H9 (cell line): ENCODE results near the gene TSSK2. TPM values are rescaled to one million over a fixed set of nuclear protein-coding genes. Genes with fewer than 3 reads are reported as not detected.

Source experiments
- DNase-seq: peaks from one replicate; pipeline ENCODE4 v3.0.0-alpha.2; 2017
- H2AFZ ChIP-seq: one replicate; pipeline ENCODE4 v1.6.1; 2013; ENCODE audit warnings: mild to moderate bottlenecking, low read length, control low read depth, moderate library complexity
- H2AK5ac ChIP-seq: 2 replicates; pipeline ENCODE4 v1.6.1; 2013; ENCODE audit warnings: low read length, control low read depth, mixed read lengths; ENCODE audit not compliant: insufficient read length
- H2BK120ac ChIP-seq: one replicate; pipeline ENCODE4 v1.6.1; 2013; ENCODE audit warnings: low read depth, mild to moderate bottlenecking, low read length, control low read depth, inconsistent platforms; ENCODE audit not compliant: poor library complexity, severe bottlenecking
- H2BK12ac ChIP-seq: 2 replicates; pipeline ENCODE4 v1.6.1; 2013; ENCODE audit warnings: low read length, control low read depth, mixed read lengths, low read depth; ENCODE audit not compliant: insufficient read length
- H2BK15ac ChIP-seq: 2 replicates; pipeline ENCODE4 v1.6.1; 2013; ENCODE audit warnings: low read depth, low read length, control low read depth
- H2BK20ac ChIP-seq: one replicate; pipeline ENCODE4 v1.6.1; 2013; ENCODE audit warnings: low read depth, mild to moderate bottlenecking, low read length, control low read depth, inconsistent platforms; ENCODE audit not compliant: poor library complexity, severe bottlenecking
- H2BK5ac ChIP-seq: 2 replicates; pipeline ENCODE4 v1.6.1; 2013; ENCODE audit warnings: low read length, control low read depth, mixed read lengths; ENCODE audit not compliant: insufficient read length
- H3K14ac ChIP-seq: 2 replicates; pipeline ENCODE4 v1.6.1; 2013; ENCODE audit warnings: low read length, control low read depth; ENCODE audit not compliant: insufficient read depth
- H3K18ac ChIP-seq: 2 replicates; pipeline ENCODE4 v1.6.1; 2013; ENCODE audit warnings: low read depth, mild to moderate bottlenecking, mixed read lengths, low read length, control low read depth; ENCODE audit not compliant: insufficient read length
- H3K23ac ChIP-seq: 2 replicates; pipeline ENCODE4 v1.6.1; 2013; ENCODE audit warnings: low read length, control low read depth, mixed read lengths, low read depth; ENCODE audit not compliant: insufficient read length
- H3K23me2 ChIP-seq: 2 replicates; pipeline ENCODE4 v1.6.1; 2013; ENCODE audit warnings: low read depth, mild to moderate bottlenecking, mixed read lengths, low read length, control low read depth; ENCODE audit not compliant: insufficient read length, poor library complexity, severe bottlenecking
- H3K27ac ChIP-seq: 2 replicates; pipeline ENCODE4 v1.5.1; 2013; ENCODE audit warnings: low read length, control low read depth, mixed read lengths, low read depth; ENCODE audit not compliant: insufficient read length
- H3K27me3 ChIP-seq: 2 replicates; pipeline ENCODE4 v1.6.1; 2013; ENCODE audit warnings: low read length, control low read depth, inconsistent platforms; ENCODE audit not compliant: insufficient read depth
- H3K4ac ChIP-seq: 2 replicates; pipeline ENCODE4 v1.6.1; 2013; ENCODE audit warnings: low read depth, mild to moderate bottlenecking, control low read depth, inconsistent platforms, low read length, moderate library complexity
- H3K4me1 ChIP-seq: 2 replicates; pipeline ENCODE4 v1.6.1; 2013; ENCODE audit warnings: low read length, control low read depth, inconsistent platforms; ENCODE audit not compliant: insufficient read depth
- H3K4me2 ChIP-seq: 2 replicates; pipeline ENCODE4 v1.6.1; 2013; ENCODE audit warnings: low read length, control low read depth, mixed read lengths; ENCODE audit not compliant: insufficient read length, insufficient read depth
- H3K56ac ChIP-seq: 2 replicates; pipeline ENCODE4 v1.6.1; 2013; ENCODE audit warnings: low read depth, mild to moderate bottlenecking, mixed read lengths, low read length, control low read depth; ENCODE audit not compliant: insufficient read length
- H3K79me1 ChIP-seq: 2 replicates; pipeline ENCODE4 v1.6.1; 2013; ENCODE audit warnings: low read depth, mild to moderate bottlenecking, moderate library complexity, low read length, control low read depth, inconsistent platforms; ENCODE audit not compliant: insufficient read depth, poor library complexity, severe bottlenecking
- H3K79me2 ChIP-seq: 2 replicates; pipeline ENCODE4 v1.6.1; 2013; ENCODE audit warnings: low read length, control low read depth, inconsistent platforms; ENCODE audit not compliant: insufficient read depth
- H3K9ac ChIP-seq: 2 replicates; pipeline ENCODE4 v1.6.1; 2013; ENCODE audit warnings: low read length, control low read depth, mixed read lengths; ENCODE audit not compliant: insufficient read length; ENCODE audit errors: extremely low read depth
- H3K9me3 ChIP-seq: one replicate; pipeline ENCODE4 v1.6.1; 2013; ENCODE audit warnings: low read depth, low read length, inconsistent platforms; ENCODE audit not compliant: control insufficient read depth
- H3T11ph ChIP-seq: one replicate; pipeline ENCODE4 v1.6.1; 2013; ENCODE audit warnings: mild to moderate bottlenecking, low read length, control low read depth, inconsistent platforms
- H4K20me1 ChIP-seq: one replicate; pipeline ENCODE4 v1.6.1; 2013; ENCODE audit not compliant: control insufficient read depth, insufficient read length, insufficient read depth
- H4K5ac ChIP-seq: 2 replicates; pipeline ENCODE4 v1.6.1; 2013; ENCODE audit warnings: low read depth, mild to moderate bottlenecking, mixed read lengths, low read length, control low read depth; ENCODE audit not compliant: insufficient read length
- H4K8ac ChIP-seq: replicated peaks from 2 replicates; pipeline ENCODE4 v1.6.1; 2013; ENCODE audit warnings: low read length, control low read depth, mixed read lengths, low read depth; ENCODE audit not compliant: insufficient read length
- H4K91ac ChIP-seq: 2 replicates; pipeline ENCODE4 v1.6.1; 2013; ENCODE audit warnings: low read depth, mild to moderate bottlenecking, moderate library complexity, mixed read lengths, low read length, control low read depth; ENCODE audit not compliant: insufficient read length
- H3K27ac Mint-ChIP-seq, 3 experiments: 2 replicates in 2 of 3; 3 replicates in 1 of 3; pipeline ENCODE4 v1.8.0; 2020 to 2021; ENCODE audit warnings: mixed read lengths in 3 of 3, mild to moderate bottlenecking in 1 of 3, moderate library complexity in 1 of 3
- H3K27me3 Mint-ChIP-seq: 2 replicates; pipeline ENCODE4 v1.8.0; 2021; ENCODE audit warnings: low read depth, mild to moderate bottlenecking, moderate library complexity, mixed read lengths
- H3K36me3 Mint-ChIP-seq, 3 experiments: 2 replicates in 2 of 3; 3 replicates in 1 of 3; pipeline ENCODE4 v1.8.0; 2020 to 2021; ENCODE audit warnings: low read depth in 3 of 3, mixed read lengths in 3 of 3; ENCODE audit not compliant: insufficient read depth in 1 of 3
- H3K4me1 Mint-ChIP-seq, 2 experiments: 2 replicates each; pipeline ENCODE4 v1.8.0; 2020; ENCODE audit warnings: mixed read lengths in 2 of 2
- H3K4me3 Mint-ChIP-seq, 2 experiments: 2 replicates in 1 of 2; 3 replicates in 1 of 2; pipeline ENCODE4 v1.8.0; 2020 to 2021; ENCODE audit warnings: mild to moderate bottlenecking in 2 of 2, mixed read lengths in 2 of 2, moderate library complexity in 1 of 2
- H3K9me3 Mint-ChIP-seq, 2 experiments: 2 replicates in 1 of 2; 3 replicates in 1 of 2; pipeline ENCODE4 v1.8.0; 2020; ENCODE audit warnings: mild to moderate bottlenecking in 2 of 2, mixed read lengths in 2 of 2, moderate library complexity in 1 of 2
- WGBS: extraction: QIAGEN DNeasy Blood & Tissue Kit; methylation state at CpG from one replicate; pipeline ENCODE4 v1.1.7; 2013; ENCODE audit warnings: missing lambda C conversion rate, low lambda C conversion rate, mixed read lengths; ENCODE audit not compliant: insufficient read length; ENCODE audit errors: extremely low coverage; 5-methylcytosine and 5-hydroxymethylcytosine counted together
- total RNA-seq: library from RNA; stranded (reverse); gene quantifications from 2 replicates; pipeline ENCODE4 v1.2.1, GENCODE V29; 2021
- TF ChIP-seq, protein P1 (sequence below): fragments of 200-600 bp; sonication (generic); conservative IDR thresholded peaks from 3 replicates; pipeline ENCODE4 v1.8.0; 2021; ENCODE audit warnings: antibody characterized with exemption, mild to moderate bottlenecking

Gene TSSK2
- total RNA-seq, 1 experiment from 2014 or later, result not detected

DNA sequence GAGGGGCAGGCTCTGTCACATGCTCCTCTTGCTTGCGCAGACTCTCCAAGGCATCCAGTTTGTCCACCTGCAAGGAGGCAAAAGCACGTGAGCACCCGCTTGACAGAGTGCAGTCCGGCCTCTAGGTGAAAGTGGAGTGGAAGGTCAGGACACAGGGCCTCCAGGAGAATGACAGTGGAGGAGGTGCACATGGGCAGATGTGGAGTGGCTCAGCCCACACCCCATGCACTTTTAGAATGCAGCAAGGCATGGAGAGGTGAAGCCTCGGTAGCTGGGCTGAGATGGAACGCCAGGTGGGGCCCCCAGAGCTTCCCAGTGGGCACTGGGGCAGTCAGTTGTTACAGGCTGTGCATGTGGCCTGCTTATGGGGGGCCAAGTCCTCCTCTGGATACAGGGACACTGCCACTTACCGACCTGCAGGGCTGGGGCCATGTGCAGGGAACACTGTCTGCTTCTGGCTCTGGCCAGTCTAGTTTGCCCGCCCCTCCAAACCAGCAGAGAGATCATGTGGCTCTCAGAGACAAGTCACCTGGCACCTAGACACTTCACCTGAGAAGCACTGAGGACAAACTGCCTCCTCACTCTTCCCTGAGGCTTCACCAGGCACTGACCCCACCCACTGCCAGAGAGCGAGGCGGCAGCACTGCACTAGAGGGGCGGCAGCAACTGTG, 49.8 kb downstream of the TSSK2 start:
- no peaks in the 10 kb centered on the region for H3K9me3 ChIP-seq
- no peak overlapping the region for H2BK15ac ChIP-seq
- WGBS, result no CpG with 5 or more reads among the region's 11 CpGs
- no peak overlapping the region for H3K4ac ChIP-seq
- no peak overlapping the region for H2AFZ ChIP-seq
- no peaks in the 10 kb centered on the region for H3K27me3 ChIP-seq
- no peak overlapping the region for H3K4me3 Mint-ChIP-seq
- H2AK5ac ChIP-seq, result no peak overlapping the region
- H2BK5ac ChIP-seq, result no peak overlapping the region
- H3K9ac ChIP-seq, result no peak overlapping the region
- TF ChIP-seq, protein P1, sequence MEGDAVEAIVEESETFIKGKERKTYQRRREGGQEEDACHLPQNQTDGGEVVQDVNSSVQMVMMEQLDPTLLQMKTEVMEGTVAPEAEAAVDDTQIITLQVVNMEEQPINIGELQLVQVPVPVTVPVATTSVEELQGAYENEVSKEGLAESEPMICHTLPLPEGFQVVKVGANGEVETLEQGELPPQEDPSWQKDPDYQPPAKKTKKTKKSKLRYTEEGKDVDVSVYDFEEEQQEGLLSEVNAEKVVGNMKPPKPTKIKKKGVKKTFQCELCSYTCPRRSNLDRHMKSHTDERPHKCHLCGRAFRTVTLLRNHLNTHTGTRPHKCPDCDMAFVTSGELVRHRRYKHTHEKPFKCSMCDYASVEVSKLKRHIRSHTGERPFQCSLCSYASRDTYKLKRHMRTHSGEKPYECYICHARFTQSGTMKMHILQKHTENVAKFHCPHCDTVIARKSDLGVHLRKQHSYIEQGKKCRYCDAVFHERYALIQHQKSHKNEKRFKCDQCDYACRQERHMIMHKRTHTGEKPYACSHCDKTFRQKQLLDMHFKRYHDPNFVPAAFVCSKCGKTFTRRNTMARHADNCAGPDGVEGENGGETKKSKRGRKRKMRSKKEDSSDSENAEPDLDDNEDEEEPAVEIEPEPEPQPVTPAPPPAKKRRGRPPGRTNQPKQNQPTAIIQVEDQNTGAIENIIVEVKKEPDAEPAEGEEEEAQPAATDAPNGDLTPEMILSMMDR, result no peak
- no peak overlapping the region for H2BK12ac ChIP-seq
- no peaks in the 10 kb centered on the region for H3K27me3 Mint-ChIP-seq
- H3K9me3 Mint-ChIP-seq, result no peaks in the 10 kb centered on the region
- no peak overlapping the region for H4K91ac ChIP-seq
- no peak overlapping the region for H3K18ac ChIP-seq
- no peak overlapping the region for H3K27ac ChIP-seq
- no peak overlapping the region for H4K5ac ChIP-seq
- H3K23me2 ChIP-seq, result peaks cover 5% of the 10 kb centered on the region
- H3K4me1 Mint-ChIP-seq, result peaks cover 23 to 24% of the 10 kb centered on the region in 2 experiments
- no peak overlapping the region; the same call in 1 of the 2 replicates for H3K14ac ChIP-seq
- no peak for DNase-seq
- H3K4me2 ChIP-seq, result no peak overlapping the region
- peak overlapping the region in 1 of 3 experiments; percentile 83; a peak in 2 of 7 replicates for H3K27ac Mint-ChIP-seq
- H4K20me1 ChIP-seq, result peaks cover 2% of the 10 kb centered on the region
- no peak overlapping the region for H3T11ph ChIP-seq
- H2BK120ac ChIP-seq, result no peak overlapping the region
- H3K36me3 Mint-ChIP-seq, result peaks cover 0 to 9% (median 2%) of the 10 kb centered on the region in 3 experiments; a peak in 4 of 7 replicates
- H2BK20ac ChIP-seq, result no peak overlapping the region
- no peaks in the 10 kb centered on the region; the same call in 1 of the 2 replicates for H3K4me1 ChIP-seq
- H3K79me2 ChIP-seq, result no peaks in the 10 kb centered on the region
- H3K79me1 ChIP-seq, result no peaks in the 10 kb centered on the region
- no peak overlapping the region for H3K56ac ChIP-seq
- H4K8ac ChIP-seq, result no peak overlapping the region
- H3K23ac ChIP-seq, result no peak overlapping the region
